Hematopoietic multipotent progenitor cell treated with erythropoietin and hydrocortisone succinate and interleukin-3 and kit ligand, for 15 days (in vitro differentiated cells): ENCODE measurements around the gene DKK2.

Experiments used
- DNase-seq: peaks from one replicate; pipeline ENCODE4 v3.0.0-alpha.2; 2015; ENCODE audit warnings: low spot score

Gene DKK2

GRCh38 chr4:107035819-107036583 lies at the start of gene DKK2:
Gene DKK2, minus strand, starts transcription at chr4:107036313. Its CDS starts 722 bp downstream, at chr4:107035591.
- no peak for DNase-seq

GRCh38 chr4:107077192-107077591 lies 41.1 kb upstream of the DKK2 start:
- DNase-seq: no peak

- no peak for DNase-seq
Observed at GRCh38 chr4:107072836-107073736, 37.0 kb upstream of the DKK2 start.

GRCh38 chr4:107071108-107071507 lies 35.0 kb upstream of the DKK2 start:
- DNase-seq: no peak

GRCh38 chr4:107069049-107069448 lies 32.9 kb upstream of the DKK2 start:
- DNase-seq: no peak

GRCh38 chr4:107068116-107068515 lies 32.0 kb upstream of the DKK2 start:
- no peak for DNase-seq

GRCh38 chr4:107066621-107067020 lies 30.5 kb upstream of the DKK2 start:
- DNase-seq: no peak

GRCh38 chr4:107065201-107065600 lies 29.1 kb upstream of the DKK2 start:
- no peak for DNase-seq

GRCh38 chr4:107060388-107060787 lies 24.3 kb upstream of the DKK2 start:
- DNase-seq: no peak

- DNase-seq: no peak
Observed at GRCh38 chr4:107058828-107059227, 22.7 kb upstream of the DKK2 start.

GRCh38 chr4:107050525-107051135 lies 14.5 kb upstream of the DKK2 start:
- no peak for DNase-seq

GRCh38 chr4:107046261-107046660 lies 10.1 kb upstream of the DKK2 start:
- no peak for DNase-seq

GRCh38 chr4:107044170-107044569 lies 8.1 kb upstream of the DKK2 start:
- no peak for DNase-seq

GRCh38 chr4:107037199-107037584 lies 1.1 kb upstream of the DKK2 start:
- no peak for DNase-seq

GRCh38 chr4:107036584-107037198 lies 578 bp upstream of the DKK2 start:
- DNase-seq: no peak

GRCh38 chr4:107034996-107035818 lies 906 bp downstream of the DKK2 start:
- no peak for DNase-seq

- DNase-seq: no peak
Observed at GRCh38 chr4:107034091-107034995, 1.8 kb downstream of the DKK2 start.

GRCh38 chr4:107027379-107027778 lies 8.7 kb downstream of the DKK2 start:
- no peak for DNase-seq

GRCh38 chr4:107018344-107018735 lies 17.8 kb downstream of the DKK2 start:
- no peak for DNase-seq
